Loucy (cell line): ENCODE measurements around the gene TCEANC2.

Experiments
- CTCF ChIP-seq: fragments of 200-600 bp; sonication (generic); conservative IDR thresholded peaks from 2 replicates; pipeline ENCODE4 v1.5.1; 2014; ENCODE audit warnings: mild to moderate bottlenecking, antibody characterized with exemption, low read length
- EZH2phosphoT487 ChIP-seq: fragments of 200-600 bp; IDR thresholded peaks from 2 replicates; pipeline ENCODE4 v1.6.1; 2018; ENCODE audit warnings: antibody characterized with exemption, mild to moderate bottlenecking, moderate library complexity, borderline replicate concordance

DNA sequence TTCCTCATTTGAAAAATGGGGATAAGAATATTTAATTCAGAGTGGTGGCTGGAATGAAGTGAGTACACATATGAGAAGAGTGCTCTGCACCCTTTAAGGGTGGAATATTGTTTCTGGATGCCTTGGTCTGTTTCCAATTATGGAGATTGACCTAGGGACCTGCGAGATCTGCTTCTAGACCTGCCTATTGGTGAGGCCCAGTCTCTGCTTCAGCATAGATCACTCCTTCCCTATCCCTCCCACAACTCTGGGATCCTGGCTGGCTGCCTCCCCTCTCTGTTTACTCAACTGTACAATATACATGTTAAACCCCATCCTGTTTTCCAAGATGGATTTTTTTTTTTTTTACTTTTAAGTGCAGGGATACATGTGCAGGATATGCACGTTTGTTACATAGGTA lies 29.1 kb upstream of the TCEANC2 start:
- TF ChIP-seq EZH2phosphoT487 (no peak), CTCF (no peak)
